Mesothelial cell of epicardium (in vitro differentiated cells): ENCODE measurements around the gene GTF2H3. TPM values are rescaled to one million over a fixed set of nuclear protein-coding genes. Genes with fewer than 3 reads are reported as not detected.

ENCODE experiments used
- DNase-seq, 2 experiments: peaks; one replicate each; pipeline ENCODE4 v3.0.0; 2021; ENCODE audit warnings: low spot score in 2 of 2; ENCODE audit not compliant: unreplicated experiment in 2 of 2
- H3K27ac Mint-ChIP-seq: 2 replicates; pipeline ENCODE4 v1.8.0; 2021; ENCODE audit warnings: mixed read lengths
- H3K27me3 Mint-ChIP-seq: 2 replicates; pipeline ENCODE4 v1.8.0; 2021; ENCODE audit warnings: low read depth, mixed read lengths
- H3K36me3 Mint-ChIP-seq: 2 replicates; pipeline ENCODE4 v1.8.0; 2021; ENCODE audit warnings: mixed read lengths
- H3K4me1 Mint-ChIP-seq: 2 replicates; pipeline ENCODE4 v1.8.0; 2021; ENCODE audit warnings: mixed read lengths
- H3K4me3 Mint-ChIP-seq: 2 replicates; pipeline ENCODE4 v1.8.0; 2021; ENCODE audit warnings: mild to moderate bottlenecking, moderate library complexity, mixed read lengths
- H3K9me3 Mint-ChIP-seq: 2 replicates; pipeline ENCODE4 v1.8.0; 2021; ENCODE audit warnings: mixed read lengths
- total RNA-seq: library from RNA; stranded (reverse); gene quantifications from 3 replicates; pipeline ENCODE4 v1.2.1, GENCODE V29; 2021
- TF ChIP-seq, protein P1 (sequence below): fragments of 200-600 bp; sonication (generic); IDR thresholded peaks from one replicate; pipeline ENCODE4 v1.5.0; 2021; ENCODE audit warnings: antibody characterized with exemption; ENCODE audit not compliant: unreplicated experiment

The GTF2H3 gene
- total RNA-seq, 1 donor from 2014 or later: 36.4 TPM

DNA sequence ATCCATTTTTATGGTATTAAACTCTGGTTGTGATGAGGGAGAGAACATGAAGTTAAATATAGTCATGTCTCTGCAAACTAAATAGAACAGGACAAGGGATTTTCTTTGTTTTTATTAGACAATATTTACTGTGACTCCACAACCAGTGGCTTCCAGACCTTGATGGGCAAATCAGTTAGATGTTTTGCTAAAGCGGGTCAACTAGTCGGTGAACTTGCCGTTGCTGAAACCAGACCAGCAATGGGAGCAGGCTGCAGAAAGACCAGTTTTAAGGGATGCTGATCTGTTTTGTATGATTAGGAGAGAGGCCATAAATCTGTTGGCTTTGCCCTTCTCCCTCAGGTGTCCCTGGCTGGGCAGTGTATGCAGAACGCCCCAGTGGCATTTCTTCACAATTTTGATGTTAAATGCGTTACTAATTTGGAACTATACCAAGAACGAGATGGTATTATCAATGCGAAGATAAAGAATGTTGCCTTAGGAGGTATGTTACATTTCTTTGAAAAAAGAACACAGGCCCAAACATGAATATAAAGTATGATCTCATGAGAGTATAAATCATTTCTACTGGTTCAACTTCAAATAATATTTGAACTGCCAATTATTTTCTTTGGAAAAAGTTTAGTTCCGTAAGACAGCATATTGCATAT, 56.7 kb downstream of the GTF2H3 start:
- Mint-ChIP-seq H3K27ac (no peak overlapping the region), H3K9me3 (no peaks in the 10 kb centered on the region), H3K4me3 (no peak overlapping the region), H3K36me3 (peaks cover 32% of the 10 kb centered on the region), H3K27me3 (no peaks in the 10 kb centered on the region), H3K4me1 (no peaks in the 10 kb centered on the region)
- DNase-seq: no peak
- TF ChIP-seq, protein P1, sequence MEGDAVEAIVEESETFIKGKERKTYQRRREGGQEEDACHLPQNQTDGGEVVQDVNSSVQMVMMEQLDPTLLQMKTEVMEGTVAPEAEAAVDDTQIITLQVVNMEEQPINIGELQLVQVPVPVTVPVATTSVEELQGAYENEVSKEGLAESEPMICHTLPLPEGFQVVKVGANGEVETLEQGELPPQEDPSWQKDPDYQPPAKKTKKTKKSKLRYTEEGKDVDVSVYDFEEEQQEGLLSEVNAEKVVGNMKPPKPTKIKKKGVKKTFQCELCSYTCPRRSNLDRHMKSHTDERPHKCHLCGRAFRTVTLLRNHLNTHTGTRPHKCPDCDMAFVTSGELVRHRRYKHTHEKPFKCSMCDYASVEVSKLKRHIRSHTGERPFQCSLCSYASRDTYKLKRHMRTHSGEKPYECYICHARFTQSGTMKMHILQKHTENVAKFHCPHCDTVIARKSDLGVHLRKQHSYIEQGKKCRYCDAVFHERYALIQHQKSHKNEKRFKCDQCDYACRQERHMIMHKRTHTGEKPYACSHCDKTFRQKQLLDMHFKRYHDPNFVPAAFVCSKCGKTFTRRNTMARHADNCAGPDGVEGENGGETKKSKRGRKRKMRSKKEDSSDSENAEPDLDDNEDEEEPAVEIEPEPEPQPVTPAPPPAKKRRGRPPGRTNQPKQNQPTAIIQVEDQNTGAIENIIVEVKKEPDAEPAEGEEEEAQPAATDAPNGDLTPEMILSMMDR: no peak

DNA sequence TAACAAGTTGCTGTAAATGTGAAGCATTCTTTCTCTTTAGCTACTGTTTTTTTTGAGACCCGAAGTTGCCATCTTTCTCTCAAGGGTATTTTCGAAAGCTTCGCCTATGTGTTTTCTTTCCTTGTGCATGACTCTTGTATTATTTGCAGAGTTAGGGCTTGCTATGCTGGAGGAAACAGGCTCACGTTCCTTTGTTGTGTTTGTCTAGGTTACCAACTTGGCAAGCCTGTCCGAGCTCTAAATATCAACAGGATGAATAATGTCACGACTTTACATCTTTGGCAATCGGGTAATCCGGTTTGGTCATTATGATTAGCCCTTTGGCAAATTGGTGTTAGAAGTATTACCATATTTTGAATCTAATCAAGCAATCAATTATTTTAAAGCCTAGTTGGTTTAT, 62.6 kb downstream of the GTF2H3 start:
- no peaks in the 10 kb centered on the region for H3K9me3 Mint-ChIP-seq

DNA sequence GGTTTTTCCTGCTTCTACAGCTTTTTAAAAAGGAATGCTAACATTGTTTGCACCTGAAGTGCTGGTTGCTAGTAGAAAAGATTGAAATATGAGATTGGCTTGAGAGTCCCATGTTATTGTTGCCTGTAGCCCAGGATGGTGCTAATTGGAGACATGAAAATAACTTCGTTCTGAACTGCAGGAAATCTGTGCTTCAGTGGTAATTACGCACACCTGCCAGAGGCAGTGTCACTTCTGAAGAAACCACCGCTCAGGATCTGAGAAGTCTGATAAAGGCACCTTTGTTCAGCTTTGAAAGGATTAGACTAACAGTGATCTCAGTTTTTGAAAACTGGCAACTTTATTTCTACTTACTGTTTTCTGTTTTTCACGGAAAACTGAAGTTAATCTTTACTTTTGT, 63.0 kb downstream of the GTF2H3 start:
- H3K27ac Mint-ChIP-seq: no peak overlapping the region
- peaks cover 25% of the 10 kb centered on the region for H3K36me3 Mint-ChIP-seq
- TF ChIP-seq, protein P1: no peak
- H3K4me3 Mint-ChIP-seq: no peak overlapping the region
- no peaks in the 10 kb centered on the region for H3K27me3 Mint-ChIP-seq
- no peak for DNase-seq
- H3K4me1 Mint-ChIP-seq: no peaks in the 10 kb centered on the region
- no peaks in the 10 kb centered on the region for H3K9me3 Mint-ChIP-seq

More for the DNA sequence above, 62.6 kb downstream of the GTF2H3 start:
- TF ChIP-seq, protein P1: no peak
- no peak for DNase-seq
- H3K4me3 Mint-ChIP-seq: no peak overlapping the region
- H3K4me1 Mint-ChIP-seq: no peaks in the 10 kb centered on the region
- H3K27ac Mint-ChIP-seq: no peak overlapping the region
- H3K27me3 Mint-ChIP-seq: no peaks in the 10 kb centered on the region
- peaks cover 26% of the 10 kb centered on the region for H3K36me3 Mint-ChIP-seq

DNA sequence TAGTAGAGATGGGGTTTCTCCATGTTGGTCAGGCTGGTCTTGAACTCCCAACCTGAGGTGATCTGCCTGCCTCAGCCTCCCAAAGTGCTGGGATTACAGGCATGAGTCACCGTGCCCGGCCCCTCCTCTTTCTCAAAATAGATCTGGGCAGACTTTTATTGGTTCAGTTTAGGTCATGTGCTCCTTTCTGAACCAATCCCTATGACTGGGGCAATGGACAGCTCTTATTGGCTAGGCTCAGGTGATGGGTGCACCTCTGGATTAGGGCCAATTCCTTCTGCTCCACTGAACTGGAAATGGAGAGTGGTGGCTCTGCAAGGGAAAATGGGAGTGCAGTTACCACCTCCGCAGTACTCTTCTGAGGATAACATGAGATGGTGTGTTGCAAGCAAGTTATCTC, 72.3 kb downstream of the GTF2H3 start:
- no peak overlapping the region for H3K4me3 Mint-ChIP-seq
- H3K4me1 Mint-ChIP-seq: peaks cover under 1% of the 10 kb centered on the region
- no peaks in the 10 kb centered on the region for H3K27me3 Mint-ChIP-seq
- no peak for DNase-seq
- peaks cover 25% of the 10 kb centered on the region for H3K36me3 Mint-ChIP-seq
- H3K9me3 Mint-ChIP-seq: no peaks in the 10 kb centered on the region
- no peak overlapping the region for H3K27ac Mint-ChIP-seq
- TF ChIP-seq, protein P1: no peak

DNA sequence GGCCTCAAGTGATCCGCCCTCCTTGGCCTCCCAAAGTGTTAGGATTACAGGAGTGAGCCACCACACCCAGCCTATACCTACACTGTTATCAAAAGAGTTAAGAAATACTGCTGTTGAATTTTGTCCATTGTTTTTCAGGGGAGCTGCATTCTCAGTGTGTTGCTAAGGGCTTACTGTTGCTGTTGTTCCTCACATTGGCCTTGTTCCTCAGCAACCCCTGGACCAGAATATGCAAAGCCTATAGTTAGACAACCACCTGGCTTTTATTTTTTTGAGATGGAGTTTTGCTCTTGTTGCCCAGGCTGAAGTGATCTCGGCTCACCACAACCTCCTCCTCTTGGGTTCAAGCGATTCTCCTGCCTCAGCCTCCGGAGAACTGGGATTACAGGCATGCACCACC, 73.8 kb downstream of the GTF2H3 start:
- Mint-ChIP-seq H3K4me1 (peaks cover 3% of the 10 kb centered on the region), H3K4me3 (no peak overlapping the region), H3K36me3 (peaks cover 16% of the 10 kb centered on the region), H3K9me3 (no peaks in the 10 kb centered on the region), H3K27me3 (no peaks in the 10 kb centered on the region), H3K27ac (no peak overlapping the region)
- TF ChIP-seq, protein P1: no peak
- no peak for DNase-seq

Other genes with a start within 250 kb of the GTF2H3 start
- gene KMT5A, start 249.7 kb upstream of the GTF2H3 start, total RNA-seq: 36.0 to 37.6 TPM (median 37.0 TPM) in 3 replicates
- 2.4 TPM in 3 replicates for gene RILPL2, start 197.1 kb upstream of the GTF2H3 start, total RNA-seq
- 25.0 to 27.7 TPM (median 25.8 TPM) in 3 replicates for gene SNRNP35, start 175.7 kb upstream of the GTF2H3 start, total RNA-seq
- gene RILPL1, start 100.1 kb upstream of the GTF2H3 start, total RNA-seq: 40.9 to 49.5 TPM (median 45.4 TPM) in 3 replicates
- gene TMED2, start 49.3 kb upstream of the GTF2H3 start, total RNA-seq: 154 to 159 TPM (median 159 TPM) in 3 replicates
- 28.9 to 32.8 TPM (median 30.9 TPM) in 3 replicates for gene DDX55, start 31.7 kb upstream of the GTF2H3 start, total RNA-seq
- 45.9 to 51.4 TPM (median 50.0 TPM) in 3 replicates for gene EIF2B1, start 143 bp upstream of the GTF2H3 start, total RNA-seq
- gene TCTN2, start 37.3 kb downstream of the GTF2H3 start, total RNA-seq: 15.7 to 16.8 TPM (median 16.8 TPM) in 3 replicates
- gene ATP6V0A2, start 78.5 kb downstream of the GTF2H3 start, total RNA-seq: 36.3 to 40.0 TPM (median 38.1 TPM) in 3 replicates
- gene DNAH10, start 128.5 kb downstream of the GTF2H3 start, total RNA-seq: 2.0 to 2.7 TPM (median 2.5 TPM) in 3 replicates